Keratinocyte (primary cell): ENCODE data around the gene CLEC9A. TPM values are rescaled to one million over a fixed set of nuclear protein-coding genes. Genes with fewer than 3 reads are reported as not detected.

Experiments
- DNase-seq: peaks from one replicate; pipeline ENCODE4 v3.0.0-alpha.2; 2011; ENCODE audit warnings: low read depth, missing footprints, low spot score
- FAIRE-seq: peaks from 2 replicates; lab custom pipeline; 2011; peaks lifted over from hg19 to GRCh38; lab: Jason Lieb, UNC
- H2AFZ ChIP-seq: 2 replicates; pipeline ENCODE4 v1.6.0; 2012; ENCODE audit warnings: low read length, control low read depth, inconsistent platforms; ENCODE audit not compliant: control insufficient read depth
- H3K27ac ChIP-seq: 2 replicates; pipeline ENCODE4 v1.5.1; 2011; ENCODE audit warnings: low read length; ENCODE audit not compliant: control insufficient read depth, insufficient read depth
- H3K27me3 ChIP-seq: 3 replicates; pipeline ENCODE4 v1.6.0; 2011; ENCODE audit warnings: low read length; ENCODE audit not compliant: control insufficient read depth, insufficient read depth; ENCODE audit errors: extremely low read depth
- H3K36me3 ChIP-seq, 2 experiments: 2 replicates in 1 of 2; 3 replicates in 1 of 2; pipeline ENCODE4 v1.5.1; 2011; ENCODE audit warnings: low read length in 2 of 2, mild to moderate bottlenecking in 1 of 2; ENCODE audit not compliant: control insufficient read depth in 2 of 2, insufficient read depth in 2 of 2; ENCODE audit errors: extremely low read depth in 1 of 2
- H3K4me1 ChIP-seq: 3 replicates; pipeline ENCODE4 v1.5.1; 2011; ENCODE audit warnings: low read length; ENCODE audit not compliant: control insufficient read depth, insufficient read depth; ENCODE audit errors: extremely low read depth
- H3K4me2 ChIP-seq: 3 replicates; pipeline ENCODE4 v1.6.0; 2011; ENCODE audit warnings: low read depth, low read length; ENCODE audit not compliant: control insufficient read depth, insufficient read depth; ENCODE audit errors: extremely low read depth
- H3K4me3 ChIP-seq, 3 experiments: fragments of 200-600 bp in 1 of 3; sonication (generic) in 1 of 3; 2 replicates in 2 of 3; 3 replicates in 1 of 3; pipeline ENCODE4 v1.5.1; 2011 to 2016; ENCODE audit warnings: low read length in 3 of 3, mild to moderate bottlenecking in 3 of 3, control low read depth in 2 of 3, inconsistent platforms in 1 of 3, low read depth in 1 of 3, mixed read lengths in 1 of 3, mixed run types in 1 of 3, moderate library complexity in 1 of 3; ENCODE audit not compliant: control insufficient read depth in 2 of 3, insufficient read depth in 2 of 3; ENCODE audit errors: extremely low read depth in 1 of 3
- H3K79me2 ChIP-seq: 2 replicates; pipeline ENCODE4 v1.6.0; 2012; ENCODE audit warnings: low read length; ENCODE audit not compliant: control insufficient read depth, insufficient read depth
- H3K9ac ChIP-seq: 3 replicates; pipeline ENCODE4 v1.6.0; 2011; ENCODE audit warnings: low read length; ENCODE audit not compliant: control insufficient read depth, insufficient read depth; ENCODE audit errors: extremely low read depth
- H3K9me1 ChIP-seq: 3 replicates; pipeline ENCODE4 v1.6.0; 2011; ENCODE audit warnings: low read length; ENCODE audit not compliant: control insufficient read depth, insufficient read depth; ENCODE audit errors: extremely low read depth
- H3K9me3 ChIP-seq: 2 replicates; pipeline ENCODE4 v1.5.1; 2012; ENCODE audit warnings: low read depth, low read length; ENCODE audit not compliant: control insufficient read depth
- H4K20me1 ChIP-seq: 3 replicates; pipeline ENCODE4 v1.6.0; 2011; ENCODE audit warnings: low read length; ENCODE audit not compliant: control insufficient read depth, insufficient read depth; ENCODE audit errors: extremely low read depth
- CTCF ChIP-seq, 3 experiments: IDR thresholded peaks in 1 of 3; conservative IDR thresholded peaks in 1 of 3; optimal IDR thresholded peaks in 1 of 3; 2 replicates in 2 of 3; 3 replicates in 1 of 3; pipeline versions ENCODE3 to v1.5.1; 2011; ENCODE audit warnings: low read length in 3 of 3, mild to moderate bottlenecking in 3 of 3, moderate library complexity in 2 of 3, control low read depth in 1 of 3, inconsistent platforms in 1 of 3; ENCODE audit not compliant: insufficient read depth in 2 of 3; ENCODE audit errors: extremely low read depth in 1 of 3
- EZH2 ChIP-seq: IDR thresholded peaks from one replicate; pipeline ENCODE4 v1.6.1; 2012; ENCODE audit warnings: inconsistent platforms, mild to moderate bottlenecking, low read length, moderate library complexity
- dilution Hi-C: fragments of 300-500 bp; cut with MboI; formaldehyde crosslinking; loops from one replicate; pipeline ENCODE4 v1.7.0; 2020; ENCODE audit warnings: low sequenced_read_pairs; ENCODE audit not compliant: extremely low pct_ligation_motif_present
- polyA plus RNA-seq, 5 experiments: library from polyadenylated mRNA; depleted of rRNA in 3 of 5; stranded (reverse) in 3 of 5; stranded (forward) in 1 of 5; unstranded in 1 of 5; fragments of >200 nt; gene quantifications; 1 replicate in 1 of 5; 2 replicates in 3 of 5; 3 replicates in 1 of 5; pipeline versions ENCODE4 v1.2.1 to v1.2.3, GENCODE V29; 2011 to 2012; ENCODE audit warnings: missing spikeins in 2 of 5, low read depth in 1 of 5, low replicate concordance in 1 of 5

The CLEC9A gene
- polyA plus RNA-seq, 1 donor (not counting 4 experiments of a cell fraction or from before 2014, with no cell fraction given) = not detected

GRCh38 chr12:10088031-10088430 is 57.5 kb downstream of the CLEC9A start:
- no peak overlapping the region for H2AFZ ChIP-seq
- H3K9ac ChIP-seq = no peak overlapping the region
- H3K9me1 ChIP-seq = no peaks in the 10 kb centered on the region
- no peak for FAIRE-seq
- no peak overlapping the region for H3K4me3 ChIP-seq
- H4K20me1 ChIP-seq = no peaks in the 10 kb centered on the region
- DNase-seq = no peak
- H3K27me3 ChIP-seq = no peaks in the 10 kb centered on the region
- no peak for TF ChIP-seq EZH2
- no peak for TF ChIP-seq CTCF (optimal IDR thresholded peaks at IDR 0.05 in 1 of 3, IDR thresholded peaks at IDR 0.05 in 1 of 3, conservative IDR thresholded peaks at IDR 0.05 in 1 of 3; ENCODE audit: extremely low read depth in 1 of 3, insufficient read depth in 2 of 3, low read length in 3 of 3)
- H3K79me2 ChIP-seq = no peaks in the 10 kb centered on the region
- H3K9me3 ChIP-seq = no peaks in the 10 kb centered on the region
- H3K36me3 ChIP-seq = no peaks in the 10 kb centered on the region
- dilution Hi-C loops = no loop called here
- H3K4me2 ChIP-seq = no peak overlapping the region
- H3K4me1 ChIP-seq = no peaks in the 10 kb centered on the region
- no peak overlapping the region for H3K27ac ChIP-seq

GRCh38 chr12:10088955-10089900 is 58.7 kb downstream of the CLEC9A start:
- dilution Hi-C loops = no loop called here
- Histone ChIP-seq H3K36me3 (no peaks in the 10 kb centered on the region), H3K79me2 (no peaks in the 10 kb centered on the region), H3K9ac (no peak overlapping the region), H3K4me2 (no peak overlapping the region), H3K4me1 (no peaks in the 10 kb centered on the region), H3K9me3 (no peaks in the 10 kb centered on the region), H3K4me3 (no peak overlapping the region), H3K27ac (no peak overlapping the region), H3K9me1 (no peaks in the 10 kb centered on the region), H4K20me1 (no peaks in the 10 kb centered on the region), H3K27me3 (no peaks in the 10 kb centered on the region), H2AFZ (no peak overlapping the region)
- no peak for TF ChIP-seq CTCF (optimal IDR thresholded peaks at IDR 0.05 in 1 of 3, IDR thresholded peaks at IDR 0.05 in 1 of 3, conservative IDR thresholded peaks at IDR 0.05 in 1 of 3; ENCODE audit: extremely low read depth in 1 of 3, insufficient read depth in 2 of 3, low read length in 3 of 3)
- TF ChIP-seq EZH2 = no peak
- FAIRE-seq = no peak
- no peak for DNase-seq
